Right ventricle myocardium superior (tissue), 1 donor: ENCODE results near the gene OSBPL10. TPM values are rescaled to one million over a fixed set of nuclear protein-coding genes. Genes with fewer than 3 reads are reported as not detected.
A peak's percentile ranks its signal among the peaks of the same experiment; 100 is the strongest.

Experiments used
- ATAC-seq: fragments of 200-7000 bp; cut with Tn5 transposase; one replicate; pipeline ENCODE4 v1.9.1; 2020; ENCODE audit warnings: mild to moderate bottlenecking; ENCODE audit not compliant: poor library complexity
- DNase-seq: peaks from one replicate; pipeline ENCODE4 v3.0.0-alpha.2; 2020
- intact Hi-C: fragments of 100-400 bp; cut with DNase I; formaldehyde crosslinking; loops from one replicate; pipeline ENCODE4 v1.11.2; 2022
- total RNA-seq: library from RNA; stranded (reverse); fragmentation: NEBNext Ultra II Directional; extraction: Animal tissue kit (Norgen Biotek cat#: 25700); gene quantifications from one replicate; pipeline ENCODE4 v1.2.1, GENCODE V29; 2021
- donor health status: DM: no; HTN: yes; CAD: no; lungs with severe emphysema.

Gene OSBPL10
- total RNA-seq, 1 donor from 2014 or later = 5.1 TPM

DNA sequence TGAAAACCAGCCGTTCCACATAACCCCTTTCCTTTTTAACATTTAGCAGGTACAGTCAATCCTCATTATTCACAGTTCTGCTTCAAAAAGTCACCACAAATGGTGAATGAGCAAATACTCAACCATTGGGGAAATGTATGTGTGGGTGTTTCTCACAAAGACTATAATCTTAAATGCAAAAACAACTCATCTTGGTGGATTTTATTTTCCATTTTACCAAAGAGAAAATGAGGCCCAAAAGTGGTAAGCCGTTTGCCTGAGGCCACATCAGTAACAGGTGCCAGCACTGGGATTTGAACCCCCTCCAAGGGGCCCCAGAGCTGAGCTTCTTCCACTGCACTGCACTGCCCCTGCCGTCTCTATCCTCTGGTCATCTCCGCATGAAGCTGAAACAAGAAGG is 208.8 kb downstream of the OSBPL10 start:
- DNase-seq (no peak), ATAC-seq (no peak)
- intact Hi-C loops = no loop called here

DNA sequence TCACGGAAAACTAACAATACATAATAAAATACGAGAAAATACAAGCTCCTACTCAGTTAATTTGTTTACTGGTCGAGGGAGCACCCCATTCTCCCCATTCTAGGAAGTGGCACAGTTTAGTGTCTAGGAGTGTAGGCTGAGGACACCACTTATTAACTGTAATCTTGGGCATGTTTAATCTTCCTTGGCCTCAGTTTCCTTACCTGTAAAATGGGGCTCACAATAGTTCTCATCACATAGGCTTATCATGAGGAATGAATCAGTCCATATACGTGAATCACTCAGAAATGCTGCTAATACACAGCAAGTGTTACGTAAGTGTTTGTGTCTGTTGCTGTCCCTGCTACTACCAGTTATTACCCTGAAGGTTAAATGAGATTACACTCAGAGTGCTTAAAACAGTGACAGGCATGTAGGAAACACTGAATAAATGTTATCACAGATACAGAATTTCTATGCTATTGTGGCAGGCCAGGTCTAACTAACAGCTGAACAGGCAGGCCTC is 210.2 kb downstream of the OSBPL10 start:
- DNase-seq (no peak), ATAC-seq (no peak)
- intact Hi-C loops = no loop called here

DNA sequence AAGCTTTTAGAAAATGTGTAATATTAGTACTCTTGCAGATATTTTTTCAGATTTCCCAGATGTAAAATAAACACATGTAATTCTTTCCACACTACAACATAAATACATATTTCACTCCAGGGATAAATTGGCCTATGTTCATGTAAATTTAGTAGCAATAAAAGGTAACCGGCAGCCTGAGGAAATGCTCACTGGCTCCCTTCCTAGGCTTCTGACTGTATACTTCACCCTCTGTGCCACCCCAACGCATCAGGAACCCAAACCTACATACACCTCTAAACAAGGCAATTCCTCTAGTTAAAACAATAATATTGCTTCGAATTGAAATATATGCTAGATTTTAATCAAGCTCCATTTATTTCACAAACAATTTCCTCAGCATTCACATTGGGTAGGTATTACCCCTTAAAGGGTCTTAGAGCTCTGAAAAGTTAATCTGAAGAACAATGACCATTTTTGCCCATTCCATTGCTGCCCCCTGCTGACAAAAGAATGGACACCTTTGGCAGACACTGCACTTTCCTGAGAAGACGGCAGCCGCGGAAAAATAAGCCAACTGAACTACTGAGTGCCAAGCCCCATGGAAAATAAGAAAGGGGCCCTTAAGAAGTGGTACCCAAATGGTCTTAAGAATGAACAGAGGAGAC is 212.5 kb downstream of the OSBPL10 start:
- ATAC-seq (peak; percentile 85), DNase-seq (peak; percentile 52)
- intact Hi-C loops = loop anchor here (5.0 kb wide), 1 partner anchor 216 kb away; no protein-coding TSS in a partner anchor

DNA sequence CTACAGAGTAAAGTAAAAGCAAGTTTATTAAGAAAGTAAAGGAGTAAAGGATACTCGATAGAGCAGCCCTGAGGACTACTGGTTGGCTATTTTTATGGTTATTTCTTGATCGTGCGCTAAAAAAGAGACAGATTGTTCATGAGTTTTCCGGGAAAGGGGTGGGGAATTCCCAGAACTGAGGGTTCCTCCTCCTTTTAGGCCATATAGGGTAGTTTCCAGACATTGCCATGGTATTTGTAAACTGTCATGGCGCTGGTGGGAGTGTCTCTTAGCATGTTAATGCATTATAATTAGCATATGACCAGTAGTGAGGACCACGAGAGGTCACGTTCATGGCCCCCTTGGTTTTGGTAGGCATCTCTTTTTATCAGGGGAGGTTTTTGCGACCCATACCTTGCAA is 213.1 kb downstream of the OSBPL10 start:
- intact Hi-C loops = loop anchor here (5.0 kb wide), 1 partner anchor 216 kb away; no protein-coding TSS in a partner anchor
- DNase-seq = no peak
- no peak for ATAC-seq

DNA sequence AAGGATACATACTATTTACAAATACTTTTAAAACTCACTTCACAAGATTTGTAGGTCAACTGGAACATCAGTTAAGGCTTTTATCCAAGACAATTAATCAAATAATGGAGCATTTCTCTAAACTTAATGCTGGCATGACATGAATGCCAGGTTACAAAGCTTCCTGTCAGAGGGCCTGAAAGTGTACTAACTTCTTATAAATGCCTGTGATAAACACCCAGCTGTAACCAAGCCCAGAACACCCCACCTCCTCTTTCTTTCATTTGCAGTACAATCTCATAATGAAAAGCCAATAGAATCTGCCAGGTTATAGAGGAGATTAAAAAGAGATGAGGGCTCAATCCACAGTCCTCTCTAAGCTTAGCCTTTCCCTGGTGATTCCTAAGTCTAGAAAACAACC is 214.4 kb downstream of the OSBPL10 start:
- DNase-seq (no peak), ATAC-seq (no peak)
- intact Hi-C loops = loop anchor here (5.0 kb wide), 1 partner anchor 214 kb away; no protein-coding TSS in a partner anchor

DNA sequence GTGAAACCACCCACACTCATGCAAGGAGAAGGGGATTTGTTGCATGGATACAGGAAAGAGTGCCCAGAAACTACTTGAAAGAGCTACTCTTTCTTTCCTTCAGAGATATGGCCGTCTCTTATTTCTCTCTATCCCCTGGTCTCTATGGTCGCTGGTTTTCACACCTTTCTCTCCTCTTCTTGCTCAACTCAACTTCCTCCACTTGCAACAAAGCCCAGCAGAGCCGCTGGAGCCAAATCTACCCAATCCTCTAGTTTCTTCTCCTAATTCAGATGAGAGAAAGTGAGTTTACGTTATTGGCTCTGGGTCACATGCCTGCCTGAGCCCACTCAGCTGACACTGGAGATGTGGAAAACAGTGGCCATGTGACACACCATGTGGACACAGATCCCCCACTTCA is 215.2 kb downstream of the OSBPL10 start:
- intact Hi-C loops = loop anchor here (5.0 kb wide), 1 partner anchor 214 kb away; no protein-coding TSS in a partner anchor
- DNase-seq (no peak), ATAC-seq (no peak)

DNA sequence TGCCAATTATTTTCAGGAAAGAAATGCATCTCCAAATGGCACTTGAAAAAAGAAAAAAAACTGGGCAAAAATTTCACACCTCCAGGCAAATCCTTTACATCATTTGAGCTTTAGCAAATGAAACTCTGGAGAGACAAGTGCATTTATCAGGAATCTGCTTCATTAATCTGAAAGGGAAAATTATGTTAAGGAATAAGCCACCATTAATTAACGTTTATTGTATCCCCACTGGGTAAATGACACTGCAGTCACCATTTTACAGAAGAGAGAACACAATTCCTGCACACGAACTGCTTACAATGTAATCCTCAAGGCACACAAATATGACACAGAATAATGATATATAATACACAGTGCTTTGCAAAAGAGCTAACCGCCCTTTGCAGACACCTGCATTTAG is 217.3 kb downstream of the OSBPL10 start:
- no peak for ATAC-seq
- DNase-seq = no peak
- intact Hi-C loops = no loop called here

DNA sequence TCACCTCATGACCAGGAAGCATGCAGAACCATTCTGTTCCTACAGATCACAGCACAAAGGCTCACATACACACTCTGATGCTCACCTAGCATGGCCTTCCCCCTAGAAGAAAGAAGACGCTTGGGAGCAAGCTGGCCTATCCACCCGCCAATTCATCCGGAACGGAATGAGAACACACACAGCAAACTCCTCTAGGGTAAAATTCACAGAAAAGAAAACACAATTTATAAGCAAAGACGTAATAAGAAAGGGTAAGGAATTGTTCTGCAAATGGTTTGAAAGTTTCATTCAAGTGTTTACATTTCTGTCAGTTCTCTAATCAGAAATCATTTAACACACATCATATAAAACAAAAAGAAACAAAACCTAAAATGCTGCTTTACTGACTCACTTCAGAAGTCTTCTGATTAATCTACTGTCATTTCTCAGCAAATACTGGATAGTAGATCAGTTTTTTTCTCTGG is 218.1 kb downstream of the OSBPL10 start:
- DNase-seq = no peak
- intact Hi-C loops = no loop called here
- ATAC-seq = no peak

DNA sequence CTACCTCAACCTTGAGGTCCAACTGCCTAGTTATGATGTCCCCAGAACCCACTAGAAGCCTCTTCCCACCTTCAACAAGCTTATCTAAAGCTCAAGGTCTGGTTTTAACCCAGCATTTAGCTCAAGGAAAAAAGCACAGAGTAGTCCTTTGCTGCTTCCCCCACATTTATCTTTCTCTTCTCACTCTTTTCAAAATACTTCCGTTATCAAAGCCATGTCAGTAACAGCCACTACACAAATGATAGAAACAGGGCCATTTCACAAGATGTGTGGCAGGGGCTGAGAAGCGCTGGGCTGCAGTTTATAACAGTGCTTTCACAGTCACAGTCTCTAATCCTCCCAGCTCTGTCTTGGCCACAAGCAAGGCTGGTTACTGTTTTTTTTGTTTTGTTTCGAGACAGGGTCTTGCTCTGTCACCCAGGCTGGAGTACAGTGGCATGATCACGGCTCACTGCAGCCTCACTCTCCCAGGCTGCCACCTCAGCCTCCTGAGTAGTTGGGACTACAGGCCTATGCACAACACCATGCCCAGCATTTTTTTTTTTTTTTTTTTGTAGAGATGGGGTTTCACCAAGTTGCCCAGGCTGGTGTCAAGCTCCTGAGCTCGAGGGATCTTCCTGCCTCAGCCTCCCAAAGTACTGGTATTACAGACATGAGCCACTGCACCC is 218.8 kb downstream of the OSBPL10 start:
- peak; percentile 87 for ATAC-seq
- intact Hi-C loops = no loop called here

DNA sequence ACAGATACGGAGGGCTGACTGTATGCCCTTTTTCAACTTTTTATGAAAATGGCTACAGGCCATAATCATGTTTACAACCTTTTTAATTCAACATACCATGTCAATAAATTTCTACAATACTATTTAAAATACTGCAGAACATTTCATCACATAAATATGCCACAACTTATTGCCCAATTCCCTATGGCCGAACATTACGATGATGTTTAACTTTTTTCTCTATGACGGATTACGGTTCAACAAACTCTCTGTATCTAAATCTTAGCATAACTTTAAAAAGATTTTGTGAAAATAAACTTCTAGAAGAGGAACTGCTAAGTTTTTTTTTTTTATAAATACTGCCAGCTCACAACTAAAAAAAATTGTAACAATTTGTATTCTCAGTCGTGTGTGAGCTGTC is 220.4 kb downstream of the OSBPL10 start:
- DNase-seq (no peak), ATAC-seq (no peak)
- intact Hi-C loops = no loop called here

More for the DNA sequence above, 218.8 kb downstream of the OSBPL10 start:
- no peak for DNase-seq

DNA sequence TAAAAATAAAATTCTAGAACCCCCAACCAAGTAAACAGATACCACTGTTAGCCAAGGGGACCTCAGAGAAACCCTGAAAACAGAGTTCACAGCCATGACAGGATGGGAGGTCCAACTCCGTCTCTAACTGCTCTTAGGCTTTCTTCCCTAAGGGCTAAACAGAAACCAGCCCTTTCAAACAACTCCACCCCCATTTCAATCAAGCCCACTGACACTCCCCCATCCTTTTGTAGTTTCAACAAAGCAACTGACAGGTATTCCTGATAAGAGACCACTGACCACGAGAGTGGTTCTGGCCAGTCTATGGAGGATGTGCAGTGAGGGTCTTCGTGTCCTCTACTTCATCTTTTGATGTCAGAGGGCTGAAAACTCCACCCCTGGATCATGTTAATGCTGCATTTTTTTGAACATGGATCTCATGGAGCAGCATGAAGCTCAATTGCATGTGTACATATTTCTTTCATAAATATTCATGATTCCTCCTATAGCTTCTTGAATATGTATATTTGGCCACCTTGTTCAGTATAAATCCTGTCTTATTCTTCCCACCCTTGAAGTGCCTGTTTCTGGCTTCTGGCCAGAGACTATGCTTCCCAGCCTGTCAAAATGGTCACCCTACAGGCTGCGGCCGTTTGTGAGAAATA is 222.6 kb downstream of the OSBPL10 start:
- intact Hi-C loops = no loop called here
- no peak for DNase-seq
- no peak for ATAC-seq

DNA sequence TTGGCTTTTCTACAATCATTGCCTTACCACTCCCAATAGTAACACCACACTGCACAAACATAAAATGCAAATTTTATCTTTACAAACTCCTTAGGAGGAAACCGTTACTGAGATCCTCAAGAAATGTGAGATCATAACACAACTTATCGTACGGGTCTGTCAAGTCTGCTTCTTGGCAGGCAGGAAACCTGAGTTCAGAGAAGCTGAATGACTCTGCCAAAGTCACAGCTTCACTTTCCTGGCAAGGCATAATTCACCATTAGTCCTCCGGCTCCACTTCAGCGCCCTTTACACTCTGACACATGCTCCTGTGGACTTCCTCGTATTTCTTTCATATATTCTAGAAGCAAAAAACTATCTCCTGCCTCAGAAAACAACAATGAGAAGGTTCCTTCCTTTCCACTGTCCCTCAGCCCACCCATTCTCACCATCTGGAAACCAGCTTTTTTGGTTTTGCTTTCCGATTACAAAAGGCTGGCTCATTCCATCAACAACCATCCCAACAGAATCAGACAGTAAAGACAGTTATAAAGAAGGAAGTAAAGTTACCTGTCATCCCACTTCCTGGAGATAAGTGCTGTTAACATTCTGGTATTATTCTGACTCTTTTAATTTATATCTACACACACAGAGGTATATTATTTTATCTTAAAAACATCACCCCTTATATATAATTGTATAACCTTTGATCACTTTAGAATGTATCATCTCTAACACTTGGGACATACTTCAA is 225.0 kb downstream of the OSBPL10 start:
- DNase-seq (no peak), ATAC-seq (peak; percentile 75)
- intact Hi-C loops = no loop called here

DNA sequence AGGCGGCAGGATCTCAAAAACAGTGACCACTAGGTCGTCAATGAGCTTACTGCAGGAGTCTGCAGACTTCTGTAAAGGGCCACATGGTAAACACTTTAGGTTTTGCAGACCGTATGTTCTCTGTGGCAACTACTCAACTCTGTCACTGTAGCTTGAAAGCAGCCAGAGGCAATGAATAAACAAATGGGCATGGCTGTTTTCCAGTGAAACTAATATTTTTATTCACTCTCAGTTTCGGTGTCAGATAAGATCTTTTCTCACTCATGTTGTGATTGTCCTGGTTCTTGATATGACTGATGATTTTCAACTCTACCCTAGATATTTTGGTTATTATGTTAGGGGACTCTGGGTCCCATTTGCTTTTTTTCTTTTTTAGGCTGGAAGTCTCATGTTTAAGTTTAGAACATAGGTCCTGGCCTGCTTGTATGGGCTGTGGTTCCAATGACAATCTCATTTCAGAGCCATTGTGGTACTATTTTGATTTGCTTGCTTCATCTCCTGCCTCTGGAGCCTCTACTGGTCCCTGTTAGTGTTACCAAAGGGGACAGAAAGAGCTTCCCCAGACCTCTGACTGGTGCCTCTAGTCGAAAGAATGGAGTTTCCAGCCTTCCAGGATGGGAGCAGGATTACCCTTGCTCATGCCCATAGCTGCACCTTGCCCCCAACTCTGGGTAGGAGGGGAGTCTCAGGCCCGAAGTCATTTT is 226.3 kb downstream of the OSBPL10 start:
- no peak for ATAC-seq
- intact Hi-C loops = no loop called here
- no peak for DNase-seq

DNA sequence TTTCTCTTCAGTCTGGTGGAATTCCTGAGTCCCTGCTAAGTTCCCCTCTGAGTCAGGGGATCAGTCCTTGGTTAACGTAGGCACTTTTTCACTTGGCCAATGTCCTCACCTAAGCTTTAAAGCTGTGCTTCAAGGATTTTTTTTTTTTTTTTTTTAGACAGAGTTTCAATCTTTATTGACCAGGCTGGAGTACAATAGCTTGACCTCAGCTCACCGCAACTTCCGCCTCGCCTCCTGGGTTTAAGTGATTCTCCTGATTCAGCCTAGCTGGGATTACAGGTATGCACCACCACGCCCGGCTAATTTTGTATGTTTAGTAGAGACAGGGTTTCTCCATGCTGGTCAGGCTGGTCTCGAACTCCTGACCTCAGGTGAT is 228.0 kb downstream of the OSBPL10 start:
- intact Hi-C loops = no loop called here
- ATAC-seq (no peak), DNase-seq (no peak)

DNA sequence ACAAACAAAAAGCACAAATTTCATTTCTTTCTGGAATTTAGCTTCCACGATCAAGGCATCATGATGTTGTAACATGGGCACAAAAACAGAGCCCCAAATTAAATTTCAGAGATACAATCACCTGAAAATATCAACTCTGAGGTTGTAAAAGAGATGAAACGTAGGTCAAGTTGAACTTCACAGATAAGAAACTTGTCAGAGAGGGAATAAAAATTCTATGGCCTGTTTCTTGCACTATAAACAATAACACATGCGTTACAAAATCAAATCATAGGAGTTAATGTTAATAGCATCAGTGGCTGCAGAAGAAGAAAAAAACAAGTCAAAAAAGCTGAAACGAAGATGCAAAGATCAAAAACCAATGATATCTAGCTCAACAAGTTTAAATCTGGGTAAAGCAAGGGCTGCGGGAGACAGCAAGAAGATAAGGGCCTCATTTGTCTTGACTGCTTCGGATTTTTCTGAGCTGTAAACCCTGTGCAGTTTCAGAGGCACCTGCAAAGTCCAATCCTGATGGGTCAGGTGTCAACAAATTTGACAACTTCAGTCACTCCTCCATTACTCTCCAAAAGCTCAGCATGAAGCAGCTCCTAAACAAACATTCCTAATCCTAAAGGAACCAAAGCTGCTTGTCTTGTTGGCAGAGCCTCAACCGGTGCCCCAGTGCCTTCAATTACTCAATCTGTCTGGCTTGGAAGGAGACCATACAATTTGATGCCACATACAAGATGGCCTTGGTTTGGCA is 228.6 kb downstream of the OSBPL10 start:
- intact Hi-C loops = no loop called here
- ATAC-seq (no peak), DNase-seq (no peak)

DNA sequence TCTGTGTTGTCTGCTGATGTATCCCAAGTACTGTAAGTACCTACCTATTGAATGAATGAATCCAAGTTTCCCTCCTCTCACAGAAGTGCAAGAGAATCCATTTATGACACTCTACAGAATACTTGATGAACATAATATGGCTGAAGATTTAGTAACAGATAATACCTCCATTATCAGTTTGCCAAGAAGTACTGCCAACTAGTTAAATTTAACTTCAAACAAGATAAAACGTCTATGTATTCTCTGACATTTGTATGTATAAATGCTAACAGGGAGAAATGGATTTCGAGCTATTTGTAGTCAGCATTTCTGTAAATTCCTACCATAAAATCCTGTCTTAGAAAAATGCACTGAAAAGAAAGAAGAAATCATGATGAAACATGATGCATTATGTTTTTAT is 230.7 kb downstream of the OSBPL10 start:
- no peak for ATAC-seq
- no peak for DNase-seq
- intact Hi-C loops = no loop called here

DNA sequence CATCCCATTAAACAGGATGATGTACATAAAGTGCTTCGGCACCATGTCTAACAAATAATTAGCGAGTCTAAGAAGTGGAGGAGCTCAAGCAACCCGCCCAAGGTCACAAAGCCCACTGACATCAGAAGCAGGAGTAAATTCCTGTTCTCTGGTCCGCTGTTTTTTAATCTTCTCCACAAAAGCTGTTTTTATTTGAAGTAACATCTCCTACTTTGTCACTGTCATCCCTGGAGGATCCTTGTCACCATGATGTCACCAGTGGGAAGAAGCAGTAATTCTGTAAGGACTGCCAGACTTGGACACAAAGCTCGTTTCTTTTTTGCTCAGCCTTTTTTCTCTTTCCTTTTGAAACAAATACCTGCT is 232.1 kb downstream of the OSBPL10 start:
- intact Hi-C loops = no loop called here
- no peak for DNase-seq
- ATAC-seq = no peak
